HEK293T (cell line): ENCODE measurements around the gene RRP36.

Experiments
- LEF1 ChIP-seq: fragments of 450-650 bp; IDR thresholded peaks from 2 replicates; pipeline ENCODE4 v1.6.1; 2017; ENCODE audit warnings: mild to moderate bottlenecking, borderline replicate concordance
- SP1 ChIP-seq: fragments of 450-650 bp; IDR thresholded peaks from 2 replicates; pipeline ENCODE4 v1.6.1; 2017

DNA sequence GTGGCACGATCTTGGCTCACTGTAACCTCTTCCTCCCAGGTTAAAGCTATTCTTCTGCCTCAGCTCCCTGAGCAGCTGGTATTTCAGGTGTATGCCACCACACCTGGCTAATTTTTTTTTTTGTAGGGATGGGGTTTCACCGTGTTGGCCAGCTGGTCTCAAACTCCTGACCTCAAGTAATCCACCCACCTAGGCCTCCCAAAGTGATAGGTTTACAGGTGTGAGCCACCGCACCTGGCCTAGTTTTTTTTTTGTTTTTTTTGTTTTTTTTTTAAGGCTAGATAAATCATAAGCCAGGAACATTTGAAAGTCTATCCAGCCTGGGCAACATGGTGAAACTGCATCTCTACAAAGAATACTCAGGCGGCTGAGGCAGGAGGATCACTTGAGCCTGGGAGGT lies 10.9 kb downstream of the RRP36 start:
- no peak for TF ChIP-seq SP1
- TF ChIP-seq LEF1 = no peak
